ENCODE data around the gene CD68.

CD68 gene, protein sequence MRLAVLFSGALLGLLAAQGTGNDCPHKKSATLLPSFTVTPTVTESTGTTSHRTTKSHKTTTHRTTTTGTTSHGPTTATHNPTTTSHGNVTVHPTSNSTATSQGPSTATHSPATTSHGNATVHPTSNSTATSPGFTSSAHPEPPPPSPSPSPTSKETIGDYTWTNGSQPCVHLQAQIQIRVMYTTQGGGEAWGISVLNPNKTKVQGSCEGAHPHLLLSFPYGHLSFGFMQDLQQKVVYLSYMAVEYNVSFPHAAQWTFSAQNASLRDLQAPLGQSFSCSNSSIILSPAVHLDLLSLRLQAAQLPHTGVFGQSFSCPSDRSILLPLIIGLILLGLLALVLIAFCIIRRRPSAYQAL

DNA sequence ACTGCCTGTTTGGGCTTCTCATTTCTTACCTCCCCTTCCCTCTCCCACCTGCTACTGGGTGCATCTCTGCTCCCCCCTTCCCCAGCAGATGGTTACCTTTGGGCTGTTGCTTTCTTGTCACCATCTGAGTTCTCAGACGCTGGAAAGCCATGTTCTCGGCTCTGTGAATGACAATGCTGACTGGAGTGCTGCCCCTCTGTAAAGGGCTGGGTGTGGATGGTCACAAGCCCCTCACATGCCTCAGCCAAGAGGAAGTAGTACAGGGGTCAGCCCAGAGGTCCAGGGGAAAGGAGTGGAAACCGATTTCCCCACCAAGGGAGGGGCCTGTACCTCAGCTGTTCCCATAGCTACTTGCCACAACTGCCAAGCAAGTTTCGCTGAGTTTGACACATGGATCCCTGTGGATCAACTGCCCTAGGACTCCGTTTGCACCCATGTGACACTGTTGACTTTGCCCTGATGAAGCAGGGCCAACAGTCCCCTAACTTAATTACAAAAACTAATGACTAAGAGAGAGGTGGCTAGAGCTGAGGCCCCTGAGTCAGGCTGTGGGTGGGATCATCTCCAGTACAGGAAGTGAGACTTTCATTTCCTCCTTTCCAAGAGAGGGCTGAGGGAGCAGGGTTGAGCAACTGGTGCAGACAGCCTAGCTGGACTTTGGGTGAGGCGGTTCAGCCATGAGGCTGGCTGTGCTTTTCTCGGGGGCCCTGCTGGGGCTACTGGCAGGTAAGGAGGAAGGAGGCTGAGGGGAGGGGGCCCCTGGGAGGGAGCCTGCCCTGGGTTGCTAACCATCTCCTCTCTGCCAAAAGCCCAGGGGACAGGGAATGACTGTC is at the start of gene CD68:
Gene CD68, plus strand, starts transcription at position 638 of the 833 bp plus-strand sequence. Its CDS starts 40 bp downstream, at position 678.
- DNase-seq: peak; percentile 78

- no peak for DNase-seq
These were observed 49.2 kb upstream of the CD68 start for GRCh38 chr17:7530023-7530900.

- DNase-seq: no peak
These were observed 41.4 kb upstream of the CD68 start for GRCh38 chr17:7538050-7538449.

DNA sequence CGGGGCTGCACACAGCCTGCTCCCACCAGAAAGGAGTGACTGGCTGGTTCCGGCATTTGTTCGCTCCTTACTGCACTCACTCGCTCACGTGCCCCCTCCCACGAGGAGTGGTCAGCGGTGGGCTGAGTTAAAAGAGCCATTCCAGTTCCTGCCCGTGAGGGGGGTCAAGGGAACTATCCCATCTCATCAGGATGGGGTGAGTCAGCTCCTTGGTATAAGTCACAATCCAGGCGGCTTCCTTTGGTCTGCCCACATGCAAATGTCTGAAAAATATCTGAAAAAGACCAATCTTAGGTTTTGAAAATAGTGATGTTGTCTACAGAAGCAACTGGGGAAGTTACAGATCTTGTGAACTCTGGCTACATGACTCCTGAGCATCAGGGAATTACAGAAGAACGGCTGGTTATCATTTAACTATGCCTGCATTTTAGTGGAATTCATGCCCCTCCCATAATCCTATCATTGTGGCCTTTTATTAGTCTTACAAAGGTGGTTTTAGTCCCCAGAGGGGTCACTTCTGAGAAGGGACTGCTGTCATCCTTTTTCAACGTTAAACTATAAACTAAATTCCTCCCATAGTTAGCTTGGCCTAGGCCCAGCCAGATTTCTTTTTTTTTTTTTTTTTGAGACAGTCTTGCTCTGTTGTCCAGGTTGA is 40.4 kb upstream of the CD68 start:
- DNase-seq: no peak

GRCh38 chr17:7541074-7541621 is 38.3 kb upstream of the CD68 start:
- DNase-seq: no peak

DNA sequence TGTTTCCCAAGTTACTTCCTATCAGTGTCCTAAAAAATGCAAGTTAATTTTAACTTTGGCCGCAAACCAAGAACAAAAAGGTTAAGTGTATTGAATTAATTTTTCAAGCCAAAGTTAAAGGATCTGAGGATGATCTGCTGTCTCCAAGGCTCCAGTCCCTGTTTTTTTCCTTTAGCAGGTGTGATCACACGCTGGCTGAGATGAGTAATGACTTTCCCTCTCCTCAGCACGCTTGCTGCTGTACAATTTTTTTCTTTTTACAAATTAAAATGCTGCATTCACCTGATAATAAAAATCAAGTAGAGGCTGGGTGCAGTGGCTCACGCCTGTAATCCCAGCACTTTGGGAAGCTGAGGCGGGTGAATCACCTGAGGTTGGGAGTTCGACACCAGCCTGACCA is 34.5 kb upstream of the CD68 start:
- no peak for DNase-seq

DNA sequence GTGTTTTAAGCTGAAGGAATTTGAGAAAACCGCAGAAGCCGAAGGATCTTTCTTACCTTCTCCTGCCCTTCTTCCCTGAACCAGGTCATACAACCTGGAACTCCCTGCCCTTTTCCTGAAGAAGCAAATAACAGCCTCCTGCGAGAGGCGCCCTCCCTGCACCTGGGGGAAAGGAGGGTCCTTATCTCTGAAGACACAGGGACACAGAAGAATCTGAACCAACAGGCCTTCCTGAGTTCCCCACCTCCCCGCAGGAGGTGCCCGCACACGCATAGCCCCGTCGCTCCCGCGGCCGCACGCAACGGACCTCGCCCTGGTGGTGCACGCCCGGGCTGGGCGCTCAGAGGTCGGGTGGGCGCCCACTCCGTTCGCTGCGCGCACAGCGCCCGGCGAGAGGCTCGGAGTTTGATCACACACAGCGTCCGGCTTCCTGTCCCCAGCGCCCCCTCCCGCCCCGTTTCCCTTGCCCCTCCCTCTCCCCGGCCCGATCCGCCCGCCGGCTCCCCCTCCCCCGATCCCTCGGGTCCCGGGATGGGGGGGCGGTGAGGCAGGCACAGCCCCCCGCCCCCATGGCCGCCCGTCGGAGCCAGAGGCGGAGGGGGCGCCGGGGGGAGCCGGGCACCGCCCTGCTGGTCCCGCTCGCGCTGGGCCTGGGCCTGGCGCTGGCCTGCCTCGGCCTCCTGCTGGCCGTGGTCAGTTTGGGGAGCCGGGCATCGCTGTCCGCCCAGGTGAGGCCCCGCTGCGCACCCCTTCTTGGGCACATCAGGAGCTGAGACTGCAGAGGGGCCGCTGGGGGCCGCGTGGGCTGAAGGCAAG is 30.6 kb upstream of the CD68 start, which contains the start of gene TNFSF12:
Gene TNFSF12, plus strand, starts transcription at position 474 of the 816 bp plus-strand sequence. Its CDS starts 96 bp downstream, at position 570.
- DNase-seq: no peak

GRCh38 chr17:7549401-7550055 is 29.9 kb upstream of the CD68 start:
- DNase-seq: no peak

GRCh38 chr17:7550344-7550743 is 29.1 kb upstream of the CD68 start:
- no peak for DNase-seq

- DNase-seq: no peak
These were observed 28.0 kb upstream of the CD68 start for GRCh38 chr17:7551396-7551795.

DNA sequence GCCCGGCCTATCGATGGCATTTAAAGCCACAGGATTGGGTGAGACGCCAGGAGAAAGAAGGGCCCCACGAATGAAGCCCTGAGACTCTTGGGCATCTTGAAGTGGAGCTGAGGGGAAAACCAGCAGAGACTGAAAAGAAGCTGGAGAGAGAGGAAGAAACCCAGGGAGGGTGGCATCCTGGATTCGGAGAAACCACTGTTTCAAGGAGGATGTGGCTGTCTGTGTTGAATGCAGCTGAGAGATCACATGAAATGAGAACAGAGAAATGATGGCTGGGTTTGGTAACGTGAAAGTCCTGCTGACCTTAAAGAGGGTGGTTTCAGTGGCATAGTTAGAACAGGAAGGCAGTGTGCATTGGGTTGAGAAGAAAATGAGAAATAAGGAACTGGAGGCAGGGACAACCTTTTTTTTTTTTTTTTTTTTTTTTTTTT is 26.8 kb upstream of the CD68 start:
- DNase-seq: no peak

GRCh38 chr17:7553356-7553755 is 26.1 kb upstream of the CD68 start:
- no peak for DNase-seq

- DNase-seq: no peak
These were observed 24.0 kb upstream of the CD68 start for GRCh38 chr17:7555320-7555948.

GRCh38 chr17:7556627-7557026 is 22.8 kb upstream of the CD68 start:
- DNase-seq: no peak

- DNase-seq: no peak
These were observed 22.2 kb upstream of the CD68 start for GRCh38 chr17:7557147-7557764.

DNA sequence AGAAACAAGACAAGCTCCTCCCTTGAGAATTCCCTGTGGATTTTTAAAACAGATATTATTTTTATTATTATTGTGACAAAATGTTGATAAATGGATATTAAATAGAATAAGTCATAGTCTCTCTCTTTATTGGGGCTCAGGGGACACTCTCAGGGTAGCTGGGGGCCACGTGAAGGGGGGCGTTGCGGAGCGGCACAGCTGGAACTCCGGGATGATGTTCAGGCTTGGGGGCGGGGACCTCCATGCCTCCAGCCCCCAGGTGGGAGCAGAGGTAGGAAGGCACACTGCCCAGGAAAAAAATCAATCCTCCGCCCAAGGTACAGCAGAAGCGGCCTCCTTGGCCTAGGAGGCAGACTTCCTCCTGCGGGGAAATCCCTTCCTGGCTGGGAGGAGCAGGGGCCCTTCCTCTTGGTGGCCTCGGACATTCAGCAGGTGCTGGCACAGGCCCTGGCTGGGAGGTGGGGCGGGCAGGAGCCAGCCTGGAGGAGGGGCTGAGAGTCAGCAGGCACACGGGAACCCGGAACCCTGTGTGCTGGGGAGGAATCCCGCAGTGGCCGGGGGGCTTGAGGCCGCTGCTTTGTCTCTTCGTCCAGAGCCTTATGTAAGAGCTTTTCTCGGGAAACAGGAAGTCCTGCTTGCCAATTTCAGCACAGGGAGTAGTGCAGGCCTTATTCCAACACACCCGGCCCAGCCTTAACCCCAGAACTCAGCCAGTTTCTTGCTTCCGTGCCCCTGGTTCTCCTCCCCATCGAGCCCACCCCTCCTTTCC is 21.5 kb upstream of the CD68 start:
- DNase-seq: no peak

GRCh38 chr17:7558544-7559319 is 20.7 kb upstream of the CD68 start, which contains the start of gene TNFSF13:
TNFSF13 (plus strand) TSS chr17:7558750; CDS start chr17:7559040, 290 bp downstream.
- no peak for DNase-seq
